Measurements from ENCODE around the gene CHST15. TPM values are rescaled to one million over a fixed set of nuclear protein-coding genes. Genes with fewer than 3 reads are reported as not detected.
A peak's percentile ranks its signal among the peaks of the same experiment; 100 is the strongest.

The CHST15 gene
- total and polyA plus RNA-seq, 12 donors, result 5.2 to 54.5 (median 29.2) TPM

DNA sequence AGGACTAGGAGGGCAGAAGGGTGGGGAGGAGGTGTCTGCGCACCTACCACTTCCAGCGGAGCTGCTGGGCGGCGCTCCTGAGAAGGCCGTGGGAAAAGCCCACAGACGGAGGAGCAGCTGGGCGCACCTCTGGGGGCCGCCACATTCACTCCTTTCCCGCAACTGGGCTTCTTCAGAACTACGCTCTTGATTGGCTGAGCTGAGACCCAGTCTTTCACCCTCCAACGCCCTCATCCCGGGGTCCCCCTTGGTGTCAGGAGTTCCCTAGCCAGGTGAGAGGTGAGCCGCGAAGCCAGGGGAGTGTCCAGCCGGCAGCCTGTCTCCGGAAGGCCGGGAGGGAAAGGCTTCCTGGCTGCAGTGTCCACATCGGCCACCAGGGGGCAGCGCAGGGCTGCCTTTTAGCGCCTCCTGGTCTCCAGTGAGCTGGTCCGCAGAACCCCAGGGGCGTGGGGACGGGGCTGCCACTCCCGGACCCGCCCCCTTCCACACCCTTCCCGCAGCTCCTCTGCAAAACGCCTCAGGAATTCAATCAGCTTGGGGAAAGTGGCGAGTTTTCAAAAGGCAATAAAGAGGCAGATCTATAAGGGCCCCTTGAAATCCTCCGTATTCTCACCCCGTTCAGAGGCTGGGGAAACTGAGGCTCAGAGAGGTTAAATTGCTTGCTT, 98.8 kb downstream of the CHST15 start:
- H3K4me1 ChIP-seq (replicated peaks in 1 of 2), result peaks cover 7 to 27% of the 10 kb centered on the region in 2 donors

DNA sequence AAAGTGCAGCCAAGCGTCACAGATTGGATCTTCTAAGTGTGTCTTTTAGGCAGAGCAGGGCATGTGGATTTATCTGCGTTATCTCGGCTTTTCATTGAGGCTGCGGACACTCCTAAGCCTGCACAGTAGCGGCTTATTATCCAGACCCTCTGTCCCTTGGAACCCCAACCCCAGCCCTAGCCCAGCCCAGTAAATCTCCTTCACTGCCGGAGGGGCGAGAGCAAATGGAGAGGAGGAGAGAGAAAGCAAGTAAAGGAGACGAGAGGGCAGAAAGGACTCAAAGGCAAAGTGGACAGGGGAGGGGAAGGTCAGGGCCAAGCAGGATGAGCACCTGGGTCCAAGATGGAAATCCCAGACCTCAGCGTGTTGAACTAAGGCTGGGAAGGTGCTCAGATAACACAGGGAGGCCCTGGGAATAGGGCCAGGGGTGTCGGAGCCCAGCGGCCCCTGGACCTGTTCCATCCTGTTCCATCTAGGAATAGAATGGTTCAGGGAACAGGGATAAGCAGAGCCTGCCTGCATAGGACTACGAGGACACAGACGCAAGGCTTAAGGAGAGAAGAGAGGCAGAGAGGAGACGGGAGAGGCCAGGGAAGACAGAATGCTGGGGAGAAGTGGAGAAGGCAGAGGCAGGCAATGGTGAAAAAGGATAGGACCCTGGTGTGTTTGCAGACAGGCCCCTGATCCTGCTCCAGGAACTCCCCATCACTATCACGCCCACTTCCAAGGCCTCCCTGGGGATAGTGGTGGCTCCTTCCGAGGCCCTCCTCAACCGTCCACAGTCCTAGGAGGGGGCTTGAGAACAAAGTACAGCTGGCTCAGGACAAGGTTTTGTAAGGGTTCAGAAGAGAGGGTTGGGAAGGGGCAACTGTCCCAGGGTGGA, 99.6 kb downstream of the CHST15 start:
- 46 to 52% (median 49%) methylated on average over 17 of the region's 17 CpGs for WGBS, 4 donors
- intact Hi-C loops (cut with DNase I), result loop anchor here (2.0 kb wide), 1 partner anchor 395 kb away; no protein-coding TSS in a partner anchor
- H3K27ac ChIP-seq, result no peak overlapping the region
- TF ChIP-seq POLR2A (IDR thresholded peaks at IDR 0.05), result no peak
- TF ChIP-seq, protein P1, sequence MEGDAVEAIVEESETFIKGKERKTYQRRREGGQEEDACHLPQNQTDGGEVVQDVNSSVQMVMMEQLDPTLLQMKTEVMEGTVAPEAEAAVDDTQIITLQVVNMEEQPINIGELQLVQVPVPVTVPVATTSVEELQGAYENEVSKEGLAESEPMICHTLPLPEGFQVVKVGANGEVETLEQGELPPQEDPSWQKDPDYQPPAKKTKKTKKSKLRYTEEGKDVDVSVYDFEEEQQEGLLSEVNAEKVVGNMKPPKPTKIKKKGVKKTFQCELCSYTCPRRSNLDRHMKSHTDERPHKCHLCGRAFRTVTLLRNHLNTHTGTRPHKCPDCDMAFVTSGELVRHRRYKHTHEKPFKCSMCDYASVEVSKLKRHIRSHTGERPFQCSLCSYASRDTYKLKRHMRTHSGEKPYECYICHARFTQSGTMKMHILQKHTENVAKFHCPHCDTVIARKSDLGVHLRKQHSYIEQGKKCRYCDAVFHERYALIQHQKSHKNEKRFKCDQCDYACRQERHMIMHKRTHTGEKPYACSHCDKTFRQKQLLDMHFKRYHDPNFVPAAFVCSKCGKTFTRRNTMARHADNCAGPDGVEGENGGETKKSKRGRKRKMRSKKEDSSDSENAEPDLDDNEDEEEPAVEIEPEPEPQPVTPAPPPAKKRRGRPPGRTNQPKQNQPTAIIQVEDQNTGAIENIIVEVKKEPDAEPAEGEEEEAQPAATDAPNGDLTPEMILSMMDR (IDR thresholded peaks at IDR 0.05), result no peak
- peaks cover 45% of the 10 kb centered on the region for H3K27me3 ChIP-seq
- peak in 1 of 7 donors; percentile 49 for DNase-seq
- peaks cover 7 to 27% of the 10 kb centered on the region in 2 donors for H3K4me1 ChIP-seq (replicated peaks in 1 of 2)
- no peak overlapping the region for H3K4me3 ChIP-seq
- no peaks in the 10 kb centered on the region for H3K36me3 ChIP-seq (replicated peaks in 1 of 2)
- no peaks in the 10 kb centered on the region for H3K9me3 ChIP-seq (replicated peaks in 1 of 3)

More for the DNA sequence above, 98.8 kb downstream of the CHST15 start:
- Histone ChIP-seq H3K36me3 (replicated peaks in 1 of 2) (no peaks in the 10 kb centered on the region), H3K9me3 (replicated peaks in 1 of 3) (no peaks in the 10 kb centered on the region), H3K27me3 (peaks cover 45% of the 10 kb centered on the region), H3K27ac (peak overlapping the region in 1 of 5 donors; percentile 69), H3K4me3 (peak overlapping the region in 1 of 4 donors; percentile 18)
- intact Hi-C loops (cut with DNase I), result loop anchor here (2.0 kb wide), 1 partner anchor 394 kb away; no protein-coding TSS in a partner anchor
- 3 to 7% (median 5%) methylated on average over 13 to 30 of the region's 30 CpGs for WGBS, 4 donors
- DNase-seq, result peak; percentile 76 to 93 (median 86)
- TF ChIP-seq, protein P1 (IDR thresholded peaks at IDR 0.05), result peak; percentile 95 to 99 (median 99)
- TF ChIP-seq POLR2A (IDR thresholded peaks at IDR 0.05), result no peak

DNA sequence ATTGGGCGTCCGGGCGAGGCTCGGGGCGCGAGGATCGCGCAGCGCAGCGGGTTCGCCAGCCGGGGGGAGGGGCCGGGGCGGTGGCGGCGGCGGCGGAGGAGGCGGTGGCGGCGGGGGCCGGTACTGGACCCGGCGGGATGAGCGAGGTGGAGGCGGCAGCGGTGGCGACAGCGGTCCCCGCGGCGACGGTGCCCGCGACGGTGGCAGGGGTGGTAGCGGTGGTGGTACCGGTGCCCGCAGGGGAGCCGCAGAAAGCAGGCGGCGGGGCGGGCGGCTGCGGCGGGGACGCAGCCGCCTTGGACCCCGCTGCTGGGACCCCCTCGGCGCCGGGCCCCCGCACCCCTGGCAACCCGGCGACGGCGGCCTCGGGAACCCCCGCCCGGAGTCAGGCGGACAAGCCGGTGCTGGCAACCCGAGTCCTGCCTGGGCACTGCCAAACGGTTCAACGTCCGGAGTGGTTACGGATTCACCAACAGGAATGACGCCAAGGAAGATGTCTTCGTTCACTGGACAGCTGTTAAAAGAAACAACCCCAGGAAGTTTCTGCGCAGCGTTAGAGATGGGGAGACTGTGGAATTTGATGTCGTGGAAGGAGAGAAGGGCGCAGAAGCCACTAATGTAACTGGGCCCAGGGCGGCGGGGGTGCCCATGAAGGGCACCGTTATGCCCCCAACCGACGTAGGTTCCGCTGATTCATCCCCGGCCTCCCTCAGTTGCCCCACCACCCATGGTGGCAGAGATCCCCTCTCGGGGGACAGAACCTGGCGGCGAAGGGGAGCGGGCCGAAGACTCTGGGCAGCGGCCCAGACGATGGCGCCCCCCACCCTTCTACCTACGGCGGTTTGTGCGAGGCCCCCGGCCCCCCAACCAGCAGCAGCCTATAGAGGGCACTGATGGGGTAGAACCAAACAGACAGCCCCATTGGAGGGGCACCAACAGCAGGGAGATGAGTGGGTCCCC, 101.5 kb downstream of the CHST15 start:
- Histone ChIP-seq H3K4me1 (replicated peaks in 1 of 2) (peaks cover 7 to 23% of the 10 kb centered on the region in 2 donors), H3K27ac (no peak overlapping the region), H3K36me3 (replicated peaks in 1 of 2) (no peaks in the 10 kb centered on the region), H3K4me3 (peak overlapping the region in 1 of 4 donors; percentile 29), H3K27me3 (peaks cover 45% of the 10 kb centered on the region), H3K9me3 (replicated peaks in 1 of 3) (no peaks in the 10 kb centered on the region)
- 11 to 41% (median 18%) methylated on average over 23 to 92 of the region's 92 CpGs for WGBS, 4 donors
- TF ChIP-seq, protein P1 (IDR thresholded peaks at IDR 0.05), result no peak
- no peak for TF ChIP-seq POLR2A (IDR thresholded peaks at IDR 0.05)
- intact Hi-C loops (cut with DNase I), result no loop called here
- DNase-seq, result peak in 1 of 7 donors; percentile 49

All from adrenal gland (tissue), 12 donors.